HG03378 (cell line): ENCODE data around the gene CALML5.
"Not testable (repeated sequence)": the region's sequence is repeated elsewhere in the genome, so short reads cannot be mapped to it uniquely, and the experiment has no call there.

Source experiments
- ATAC-seq: cut with Tn5 transposase; IDR thresholded peaks from one replicate; pipeline ENCODE4 v1.9.1; 2021; ENCODE audit warnings: mild to moderate bottlenecking, moderate library complexity; ENCODE audit not compliant: unreplicated experiment

CALML5 gene

GRCh38 chr10:5485948-5486852 lies 13.2 kb downstream of the CALML5 start:
- ATAC-seq = no peak

GRCh38 chr10:5485290-5485689 lies 14.1 kb downstream of the CALML5 start:
- no peak for ATAC-seq

GRCh38 chr10:5484205-5484604 lies 15.2 kb downstream of the CALML5 start:
- ATAC-seq = no peak

DNA sequence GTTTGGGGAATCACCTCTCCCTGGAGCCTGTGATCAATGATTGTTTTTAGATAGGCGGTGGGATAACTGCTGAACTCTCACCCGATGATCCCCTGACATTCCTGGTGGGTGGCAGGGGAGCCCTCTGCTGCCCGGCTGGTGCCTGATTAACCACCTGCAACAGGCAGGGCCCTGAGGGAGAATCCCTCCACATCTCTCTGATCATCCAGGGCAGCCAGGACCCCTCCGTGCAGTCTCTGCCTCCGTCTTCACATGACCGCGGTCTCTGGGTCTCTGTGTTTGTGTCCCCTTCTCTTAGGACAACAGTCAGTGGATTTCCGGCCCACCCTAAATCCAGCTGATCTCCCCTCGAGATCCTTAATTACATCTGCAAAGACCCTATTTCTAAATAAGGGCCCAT lies 17.4 kb downstream of the CALML5 start:
- no peak for ATAC-seq

GRCh38 chr10:5481121-5481520 lies 18.2 kb downstream of the CALML5 start:
- ATAC-seq = no peak

DNA sequence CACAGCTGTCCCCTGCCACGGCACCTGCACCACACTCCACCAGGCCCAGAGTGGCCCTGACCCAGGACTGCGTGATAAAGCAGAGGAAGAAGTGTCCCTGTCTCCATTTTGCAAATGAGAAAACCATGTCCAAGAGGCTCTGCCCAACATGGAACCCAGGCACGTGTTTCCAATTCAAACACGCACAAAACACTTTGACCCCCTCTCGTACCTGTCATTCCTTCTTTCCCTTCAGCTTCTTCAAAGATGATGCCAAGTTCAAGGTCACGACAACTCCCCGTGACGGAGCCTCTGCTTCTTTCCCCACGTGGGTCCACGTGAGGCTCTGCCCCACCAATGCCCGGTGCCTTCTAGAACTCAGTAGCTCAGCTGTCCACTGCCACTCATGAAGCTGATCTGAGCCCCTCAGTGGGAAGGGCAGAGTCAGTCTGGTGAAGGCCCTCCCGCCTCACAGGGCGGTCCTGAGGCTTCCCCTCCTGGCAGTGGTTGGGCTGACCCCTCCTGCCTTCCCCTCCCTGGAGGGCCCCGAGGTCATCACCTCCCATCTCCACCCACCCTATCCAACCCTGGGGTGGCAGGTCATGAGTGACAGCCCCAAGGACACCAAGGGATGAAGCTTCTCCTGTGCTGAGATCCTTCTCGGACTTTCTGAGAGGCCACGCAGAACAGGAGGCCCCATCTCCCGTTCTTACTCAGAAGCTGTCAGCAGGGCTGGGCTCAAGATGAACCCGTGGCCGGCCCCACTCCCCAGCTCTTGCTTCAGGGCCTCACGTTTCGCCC lies 19.0 kb downstream of the CALML5 start:
- no peak for ATAC-seq

GRCh38 chr10:5479481-5480161 lies 19.7 kb downstream of the CALML5 start:
- no peak for ATAC-seq

DNA sequence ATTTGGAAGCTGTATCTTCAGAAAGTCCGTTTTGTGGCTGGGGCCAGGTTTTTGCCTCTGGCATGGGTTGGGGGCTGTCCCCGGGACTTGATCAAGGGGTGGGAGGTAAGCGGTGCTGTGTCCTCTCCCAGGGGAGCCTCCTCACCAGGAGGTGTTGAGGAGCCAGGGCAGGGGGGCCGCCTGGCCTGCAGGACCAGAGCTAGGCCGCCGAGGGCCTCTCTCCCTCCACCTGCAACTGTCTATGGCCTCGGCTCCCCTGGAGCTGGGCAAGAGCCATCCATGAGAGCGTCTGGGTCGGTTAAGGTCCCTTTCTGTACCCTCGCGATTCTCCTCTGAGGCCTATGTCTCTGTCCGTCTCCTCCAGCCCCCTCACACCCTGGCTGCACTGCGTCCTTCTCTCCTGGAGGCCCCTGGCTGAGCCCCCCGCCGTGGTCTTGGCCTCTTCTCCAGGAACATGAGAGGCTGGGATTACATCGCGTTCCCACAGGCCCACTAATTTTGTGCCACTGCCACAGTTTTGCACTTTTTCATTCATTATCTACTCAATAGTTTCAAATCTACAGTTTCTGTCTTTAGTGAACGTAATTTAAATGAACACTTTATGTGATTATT lies 20.6 kb downstream of the CALML5 start:
- ATAC-seq = no peak

- ATAC-seq = no peak
These were observed 21.2 kb downstream of the CALML5 start for GRCh38 chr10:5477948-5478693.

DNA sequence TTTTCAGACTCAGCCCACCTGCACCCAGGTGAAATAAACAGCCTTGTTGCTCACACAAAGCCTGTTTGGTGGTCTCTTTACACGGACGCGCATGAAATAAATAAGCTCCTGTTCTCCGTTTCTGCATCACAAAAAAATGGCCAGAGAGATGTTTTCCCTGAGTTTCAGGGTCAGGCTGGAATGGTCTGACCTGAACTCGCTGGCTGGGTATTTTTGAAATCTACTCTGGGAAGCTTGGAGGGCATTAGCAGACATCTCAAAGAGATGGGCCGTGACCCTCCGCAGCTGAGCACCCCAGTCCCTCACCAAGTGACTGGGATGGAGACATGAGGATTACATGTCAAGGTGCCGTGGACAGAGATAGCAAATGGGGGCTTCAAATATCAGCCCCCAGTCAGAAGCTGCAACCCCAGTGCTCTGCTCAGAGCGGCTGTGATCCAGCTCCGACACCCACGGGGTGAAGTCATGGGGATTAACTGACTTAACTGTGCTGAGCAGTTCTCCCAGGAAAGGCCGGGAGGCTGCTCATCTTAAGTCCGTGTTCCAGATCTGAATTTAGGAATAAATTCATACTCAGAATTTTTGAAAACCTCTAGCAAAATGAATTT lies 22.3 kb downstream of the CALML5 start:
- ATAC-seq = no peak

- not testable (repeated sequence) for ATAC-seq
These were observed 23.2 kb downstream of the CALML5 start for GRCh38 chr10:5475974-5476807.

DNA sequence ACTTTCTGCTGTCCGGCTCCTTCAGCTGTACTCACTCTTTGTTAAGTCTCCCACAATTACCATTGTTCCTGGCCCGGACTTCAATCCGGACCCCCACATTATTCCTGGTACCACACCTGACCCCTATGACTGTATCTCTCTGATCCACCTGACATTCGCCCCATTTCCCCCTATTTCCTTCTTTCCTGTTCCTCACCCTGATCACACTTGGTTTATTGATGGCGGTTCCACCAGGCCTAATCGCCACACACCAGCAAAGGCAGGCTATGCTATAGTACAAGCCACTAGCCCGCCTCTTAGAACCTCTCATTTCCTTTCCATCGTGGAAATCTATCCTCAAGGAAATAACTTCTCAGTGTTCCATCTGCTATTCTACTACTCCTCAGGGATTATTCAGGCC lies 24.3 kb downstream of the CALML5 start:
- not testable (repeated sequence) for ATAC-seq

- ATAC-seq = not testable (repeated sequence)
These were observed 24.7 kb downstream of the CALML5 start for GRCh38 chr10:5474642-5475041.

DNA sequence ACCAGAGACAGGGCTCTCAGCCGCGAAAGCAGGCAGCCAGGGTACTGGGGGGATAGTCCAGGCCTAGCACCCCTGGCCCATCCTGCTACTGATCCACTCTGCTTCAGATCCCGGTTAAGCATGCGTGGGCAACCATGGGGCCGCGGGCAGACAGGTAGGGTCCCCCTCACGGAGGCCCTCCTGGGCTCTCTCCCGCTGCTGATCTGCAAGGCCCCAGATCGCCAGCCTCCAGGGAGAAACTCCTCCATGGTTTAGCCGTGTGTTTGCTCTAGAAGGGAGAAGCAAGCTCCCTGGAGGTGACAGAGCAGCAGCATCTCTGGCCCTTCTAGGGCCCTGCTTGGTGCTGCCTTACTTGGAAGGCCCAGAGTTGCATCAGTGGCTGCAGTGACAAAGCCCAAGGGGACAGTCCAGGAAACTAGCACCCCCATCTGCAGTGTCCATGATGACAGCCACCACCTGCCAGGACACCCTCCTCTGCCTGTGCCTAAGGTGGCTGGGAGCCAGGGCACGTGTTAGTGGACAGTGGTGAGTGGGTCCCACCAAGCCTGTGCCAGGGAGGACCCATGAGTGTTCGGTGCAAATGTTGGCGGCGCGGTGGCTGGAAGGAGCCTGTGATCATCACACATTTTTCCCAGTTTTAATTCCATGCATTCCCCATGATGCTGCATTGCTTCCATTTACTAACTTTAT lies 29.2 kb downstream of the CALML5 start:
- no peak for ATAC-seq

DNA sequence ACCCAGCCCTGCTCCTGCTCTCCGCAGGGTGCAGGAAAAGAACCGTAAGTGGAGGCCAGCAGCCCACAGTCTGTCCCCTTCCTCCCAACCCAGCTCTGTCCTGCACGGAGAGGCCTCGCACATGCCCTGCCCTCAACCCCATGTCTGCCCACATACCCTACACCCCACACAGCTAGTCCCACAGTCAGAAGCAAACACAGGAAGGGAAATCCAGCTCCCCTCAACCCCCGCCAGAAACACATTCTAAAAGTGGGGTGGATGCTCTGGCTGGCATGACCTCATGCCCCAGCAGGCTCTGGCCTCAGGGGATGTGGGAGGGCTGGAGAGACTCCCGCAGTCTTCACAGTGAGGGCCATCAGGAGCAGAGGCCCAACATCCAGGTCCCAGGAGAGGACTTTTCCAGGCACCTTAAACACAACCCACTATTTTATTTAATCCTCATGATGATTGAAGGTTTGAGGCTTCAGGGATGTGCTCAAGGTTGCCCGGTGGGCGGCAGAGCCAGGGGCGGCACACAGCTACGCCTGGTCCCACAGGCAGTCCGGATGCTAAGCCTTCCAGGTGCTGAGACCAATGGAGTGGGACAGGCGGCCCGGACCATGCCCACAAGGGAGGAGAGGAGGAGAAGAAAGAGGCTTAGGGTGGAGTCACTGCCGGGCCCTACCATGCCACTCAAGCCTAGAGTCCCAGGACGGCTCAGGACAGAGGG lies 29.9 kb downstream of the CALML5 start:
- no peak for ATAC-seq

- no peak for ATAC-seq
These were observed 30.9 kb downstream of the CALML5 start for GRCh38 chr10:5468262-5469106.
